ENCODE data around the gene HPS3. TPM values are rescaled to one million over a fixed set of nuclear protein-coding genes. Genes with fewer than 3 reads are reported as not detected.
"Not testable (repeated sequence)": the region's sequence is repeated elsewhere in the genome, so short reads cannot be mapped to it uniquely, and the experiment has no call there.

HPS3 gene
- polyA plus RNA-seq (ENCODE audit: insufficient read length in 3 of 3) = 10 to 100 TPM; 31.1 to 33.7 (median 31.5) TPM

DNA sequence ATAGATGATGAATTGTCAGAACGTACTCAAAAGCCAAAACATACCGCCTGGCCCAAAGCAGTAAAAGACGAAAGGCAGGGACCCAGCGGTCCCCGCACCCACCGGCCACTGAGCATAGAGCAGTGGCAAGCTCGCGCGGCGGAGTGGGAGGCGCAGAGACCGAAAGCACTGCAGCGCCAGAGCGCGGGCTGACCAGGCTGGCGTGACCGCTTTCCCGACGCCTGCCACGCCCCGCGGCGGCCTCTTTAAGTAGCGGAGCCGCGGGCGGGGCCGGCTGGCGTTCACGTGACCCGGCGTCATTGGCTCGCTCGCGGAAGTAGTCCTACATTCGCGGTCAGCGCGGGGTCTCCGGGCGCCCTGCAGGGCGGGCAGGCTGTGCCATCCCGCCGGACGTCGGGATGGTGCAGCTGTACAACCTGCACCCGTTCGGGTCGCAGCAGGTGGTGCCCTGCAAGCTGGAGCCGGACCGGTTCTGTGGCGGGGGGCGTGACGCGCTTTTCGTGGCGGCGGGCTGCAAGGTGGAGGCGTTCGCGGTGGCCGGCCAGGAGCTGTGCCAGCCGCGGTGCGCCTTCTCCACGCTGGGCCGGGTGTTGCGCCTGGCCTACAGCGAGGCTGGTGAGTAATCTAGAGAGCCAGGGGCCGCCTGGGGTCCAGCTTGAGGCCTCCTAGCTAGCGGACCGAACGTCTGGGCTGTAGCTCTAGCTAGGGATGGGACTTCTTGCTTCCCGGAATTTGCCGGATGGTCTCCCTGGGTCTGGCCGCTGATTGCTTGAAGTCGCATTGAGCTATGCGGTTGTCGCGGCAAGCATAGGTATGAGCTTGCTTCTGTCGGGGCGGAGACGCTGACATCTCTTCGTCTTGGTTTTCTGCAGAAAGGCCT is at the start of gene HPS3:
HPS3 (plus strand) TSS at position 313 of the 880 bp plus-strand sequence; CDS start at position 399, 86 bp downstream.
- DNase-seq (ENCODE audit: low read depth in 3 of 3, low spot score in 2 of 3) = peak; percentile 74 to 87 (median 81)

- no peak for DNase-seq (ENCODE audit: low read depth in 3 of 3, low spot score in 2 of 3)
Measured at GRCh38 chr3:149080011-149080698, 49.3 kb upstream of the HPS3 start.

DNA sequence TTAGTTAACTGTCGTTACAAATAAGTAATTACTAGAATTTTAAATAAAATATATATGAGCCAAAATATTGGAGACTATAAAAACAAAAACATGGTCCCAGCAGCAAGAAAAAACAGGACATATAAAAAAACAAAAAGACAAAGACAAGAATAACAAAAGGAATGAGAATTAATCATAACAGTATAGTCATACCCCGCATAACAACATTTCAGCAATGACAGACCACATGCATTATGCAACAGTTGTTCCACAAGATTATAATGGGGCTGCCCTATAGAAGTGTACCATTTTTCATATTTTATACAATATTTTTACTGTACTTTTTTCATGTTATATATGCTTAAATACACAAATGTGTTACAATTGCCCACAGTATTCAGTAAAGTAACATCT is 48.7 kb upstream of the HPS3 start:
- DNase-seq (ENCODE audit: low read depth in 3 of 3, low spot score in 2 of 3) = no peak

DNA sequence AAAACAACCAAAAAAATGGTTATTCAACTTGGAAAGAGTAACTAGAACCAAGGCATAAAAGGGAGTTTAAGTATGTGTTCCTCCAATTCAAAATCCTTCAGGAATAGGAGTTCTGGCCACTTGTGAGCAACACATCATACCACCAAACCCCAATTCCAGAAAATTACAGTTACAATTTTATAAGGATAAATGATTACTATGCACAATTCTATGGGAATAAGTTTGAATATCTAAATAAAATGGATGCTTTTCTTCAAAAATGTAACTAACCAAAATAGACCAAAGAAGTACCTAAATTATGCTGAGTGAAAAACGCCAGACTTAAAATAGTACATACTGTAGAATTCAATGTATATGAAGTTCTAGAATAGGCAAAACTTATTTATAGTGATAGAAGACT is 47.7 kb upstream of the HPS3 start:
- no peak for DNase-seq (ENCODE audit: low read depth in 3 of 3, low spot score in 2 of 3)

DNA sequence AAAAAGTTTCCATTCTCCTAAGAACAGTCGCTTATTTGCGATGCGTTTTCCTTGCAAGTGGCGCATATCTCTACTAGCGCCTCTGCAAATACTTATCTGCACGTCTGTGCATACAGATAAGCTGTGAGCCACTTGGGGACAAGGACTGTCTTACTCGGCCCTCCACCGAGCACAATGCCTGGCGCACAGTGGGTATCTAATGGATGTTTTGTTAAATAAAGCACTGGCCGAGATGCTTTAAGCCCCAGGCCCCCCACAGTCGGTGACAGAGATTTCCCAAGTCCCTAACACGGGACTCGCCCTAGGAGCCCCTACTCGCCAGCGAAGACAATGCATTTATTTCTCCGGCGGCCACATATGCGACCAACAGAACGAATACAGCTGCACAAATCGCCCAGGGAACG is 43.6 kb upstream of the HPS3 start:
- DNase-seq (ENCODE audit: low read depth in 3 of 3, low spot score in 2 of 3) = peak in 2 of 3 donors; percentile 41 to 51

DNA sequence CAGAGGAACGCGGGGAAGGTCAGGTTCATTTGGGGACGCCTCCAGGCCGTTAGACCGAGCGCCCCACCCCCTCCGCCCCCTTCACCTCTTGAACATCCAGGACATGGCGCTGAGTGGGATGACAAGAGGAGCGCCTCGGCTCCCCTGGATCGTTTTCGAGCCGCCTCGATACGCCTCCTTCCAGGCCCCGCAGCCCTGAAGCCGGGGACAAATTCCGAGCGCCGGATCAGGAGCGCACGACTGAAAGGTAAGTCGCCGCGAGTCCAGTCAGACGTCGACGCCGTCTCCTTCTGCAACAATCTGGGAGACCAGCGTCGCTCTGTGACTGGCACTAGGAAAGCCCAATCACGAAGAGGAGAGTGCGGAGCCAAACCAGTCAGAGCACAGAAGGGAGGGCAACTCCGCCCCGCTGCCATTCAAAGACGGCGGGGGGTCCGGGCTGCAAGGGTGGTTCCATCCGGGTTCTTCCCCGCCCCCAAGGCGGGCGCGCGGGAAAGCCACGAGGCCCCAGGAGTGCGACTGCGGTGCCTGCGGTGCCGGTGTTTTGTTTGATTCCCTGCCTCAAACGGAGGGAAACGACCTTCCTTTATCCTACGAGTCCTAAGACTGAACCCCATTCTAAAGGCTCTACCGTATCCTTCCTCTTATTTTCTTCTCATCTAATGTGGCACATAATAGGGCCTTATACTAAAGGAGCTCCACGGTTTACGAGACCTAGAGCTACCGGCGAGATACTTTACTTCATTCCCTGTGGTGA is 43.0 kb upstream of the HPS3 start, which contains the start of gene HLTF:
HLTF (minus strand) TSS at position 302 of the 757 bp plus-strand sequence; CDS start at position 105, 197 bp downstream.
- peak; percentile 92 to 97 (median 95) for DNase-seq (ENCODE audit: low read depth in 3 of 3, low spot score in 2 of 3)

DNA sequence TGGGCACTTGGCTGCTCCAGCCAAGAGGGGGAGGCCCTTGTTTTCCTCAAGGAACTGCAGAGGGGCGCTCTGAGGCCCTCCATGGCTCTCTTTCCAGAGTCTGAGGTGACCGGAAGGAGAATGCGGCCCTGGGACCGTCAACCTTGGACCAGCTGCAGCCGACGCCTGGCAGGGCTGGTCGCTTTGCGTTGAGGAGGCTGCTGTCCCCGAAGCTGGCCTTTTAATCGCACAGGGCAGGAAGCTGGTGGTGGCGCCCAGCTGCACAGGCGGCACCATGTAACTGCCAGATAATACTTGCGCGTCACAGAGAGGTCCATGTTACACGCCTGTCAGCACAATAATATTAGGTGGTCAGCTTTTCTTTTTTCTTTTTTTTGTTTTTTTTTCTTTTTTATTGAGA is 42.2 kb upstream of the HPS3 start:
- no peak for DNase-seq (ENCODE audit: low read depth in 3 of 3, low spot score in 2 of 3)

GRCh38 chr3:149089395-149089794 is 40.0 kb upstream of the HPS3 start:
- no peak for DNase-seq (ENCODE audit: low read depth in 3 of 3, low spot score in 2 of 3)

GRCh38 chr3:149090461-149090860 is 39.0 kb upstream of the HPS3 start:
- no peak for DNase-seq (ENCODE audit: low read depth in 3 of 3, low spot score in 2 of 3)

DNA sequence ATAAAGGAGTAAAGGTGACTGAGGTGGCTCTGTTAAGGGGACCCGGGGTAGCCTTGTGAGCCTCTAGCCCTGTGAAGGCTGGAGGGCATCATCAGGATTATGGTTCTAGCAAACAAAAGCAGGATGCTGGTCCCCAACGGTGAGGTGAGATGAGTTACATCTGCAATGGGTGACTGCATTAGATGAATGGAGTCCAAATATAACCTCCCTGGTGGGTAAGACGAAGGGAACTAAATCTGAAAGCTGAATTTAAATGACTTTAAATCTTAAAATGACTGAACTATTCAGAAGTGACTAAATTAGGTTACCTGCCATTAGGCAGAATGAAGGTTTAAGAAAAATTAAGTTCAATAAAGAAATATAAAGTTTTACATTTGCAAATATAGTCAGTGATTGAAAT is 38.5 kb upstream of the HPS3 start:
- DNase-seq (ENCODE audit: low read depth in 3 of 3, low spot score in 2 of 3) = no peak

GRCh38 chr3:149091983-149092382 is 37.5 kb upstream of the HPS3 start:
- DNase-seq (ENCODE audit: low read depth in 3 of 3, low spot score in 2 of 3) = no peak

DNA sequence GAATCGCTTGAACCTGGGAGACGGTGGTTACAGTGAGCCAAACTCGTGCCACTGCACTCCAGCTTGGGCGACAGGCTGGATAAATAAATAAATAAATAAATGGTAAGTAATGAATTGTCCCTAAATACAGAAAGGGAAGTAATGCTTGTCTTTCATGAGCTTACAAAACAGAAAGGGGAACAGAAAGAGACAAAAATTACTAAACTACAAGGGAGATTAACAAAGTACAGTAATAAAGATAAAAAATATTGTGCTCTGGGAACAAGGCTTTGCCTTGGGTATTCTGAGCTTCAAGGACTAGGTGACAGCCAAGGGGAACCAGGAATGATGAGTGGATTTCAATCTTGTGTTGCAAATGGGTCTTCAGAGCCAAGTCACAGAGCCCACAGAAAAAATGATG is 34.0 kb upstream of the HPS3 start:
- DNase-seq (ENCODE audit: low read depth in 3 of 3, low spot score in 2 of 3) = no peak

DNA sequence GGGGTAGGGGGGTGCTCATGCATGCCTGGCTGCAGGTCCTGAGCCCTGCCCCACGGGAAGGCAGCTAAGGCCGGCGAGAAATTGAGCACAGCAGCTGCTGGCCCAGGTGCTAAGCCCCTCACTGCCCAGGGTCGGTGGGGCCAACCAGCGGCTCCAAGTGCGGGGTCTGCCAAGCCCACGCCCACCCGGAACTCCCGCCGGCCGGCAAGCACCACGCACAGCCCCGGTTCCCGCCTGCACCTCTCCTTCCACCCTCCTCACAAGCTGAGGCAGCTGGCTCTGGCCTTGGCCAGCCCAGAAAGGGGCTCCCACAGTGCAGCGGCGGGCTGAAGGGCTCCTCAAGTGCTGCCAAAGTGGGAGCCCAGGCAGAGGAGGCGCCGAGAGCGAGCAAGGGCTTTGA is 31.5 kb upstream of the HPS3 start:
- not testable (repeated sequence) for DNase-seq (ENCODE audit: low read depth in 3 of 3, low spot score in 2 of 3)

DNA sequence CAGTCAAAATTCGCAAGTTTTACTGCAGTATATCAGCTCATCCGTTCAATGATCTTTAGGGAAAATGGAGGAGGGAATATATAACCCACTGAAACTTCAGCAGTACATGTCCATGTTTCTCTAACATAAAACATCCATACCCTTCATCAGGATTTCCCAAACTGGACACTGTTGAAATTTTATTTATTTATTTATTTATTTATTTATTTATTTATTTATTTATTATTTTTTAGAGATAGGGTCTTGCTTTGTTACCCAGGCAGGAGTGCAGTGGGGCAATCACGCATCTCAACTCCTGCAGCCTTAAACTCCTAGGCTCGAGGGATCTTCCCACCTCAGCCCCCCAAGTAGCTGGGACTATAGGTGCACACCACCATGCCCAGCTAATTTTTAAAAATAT is 28.3 kb upstream of the HPS3 start:
- DNase-seq (ENCODE audit: low read depth in 3 of 3, low spot score in 2 of 3) = no peak

- no peak for DNase-seq (ENCODE audit: low read depth in 3 of 3, low spot score in 2 of 3)
Measured at GRCh38 chr3:149101641-149102040, 27.8 kb upstream of the HPS3 start.

- DNase-seq (ENCODE audit: low read depth in 3 of 3, low spot score in 2 of 3) = no peak
Measured at GRCh38 chr3:149104484-149104883, 25.0 kb upstream of the HPS3 start.

DNA sequence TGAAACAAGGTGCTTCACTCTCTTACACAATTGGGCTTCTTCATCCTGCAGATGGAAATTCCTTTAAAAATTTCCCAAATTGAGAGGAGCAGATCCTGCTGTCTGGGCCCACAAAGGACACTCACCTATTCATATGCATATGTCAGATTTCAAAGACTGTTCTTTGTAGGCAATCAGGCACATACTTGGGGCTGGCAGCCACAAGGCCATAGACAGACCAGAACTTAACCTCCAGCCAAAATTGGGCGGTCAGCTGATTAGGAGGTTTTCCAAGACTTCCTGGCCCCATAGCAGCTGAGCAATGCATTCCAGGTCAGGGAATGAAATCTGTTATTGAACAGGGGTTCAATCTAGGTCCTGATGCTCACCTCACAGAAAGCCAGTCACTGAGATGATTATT is 15.0 kb upstream of the HPS3 start:
- DNase-seq (ENCODE audit: low read depth in 3 of 3, low spot score in 2 of 3) = no peak

- DNase-seq (ENCODE audit: low read depth in 3 of 3, low spot score in 2 of 3) = no peak
Measured at GRCh38 chr3:149115114-149115513, 14.3 kb upstream of the HPS3 start.

DNA sequence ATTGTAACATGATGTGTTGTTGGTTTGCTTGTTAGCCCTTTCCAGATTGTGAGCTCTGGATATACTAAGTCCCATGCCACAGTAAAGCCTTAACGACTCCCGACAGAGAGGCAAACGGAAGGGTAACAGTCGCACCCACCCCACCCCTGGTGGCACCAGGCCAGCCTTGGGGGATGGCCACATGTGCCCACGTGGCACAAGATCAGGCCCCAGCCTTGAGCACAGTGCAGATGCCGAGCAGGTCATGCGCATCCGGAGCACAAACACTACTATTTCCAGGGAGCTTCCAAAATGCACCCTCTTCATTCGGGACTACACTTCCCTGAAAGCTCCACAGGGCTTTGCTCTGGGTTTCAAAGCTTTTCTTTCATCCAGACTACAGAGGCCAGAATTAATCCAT is 10.7 kb upstream of the HPS3 start:
- no peak for DNase-seq (ENCODE audit: low read depth in 3 of 3, low spot score in 2 of 3)

- no peak for DNase-seq (ENCODE audit: low read depth in 3 of 3, low spot score in 2 of 3)
Measured at GRCh38 chr3:149119466-149119865, 10.0 kb upstream of the HPS3 start.
